Measurements from ENCODE around the gene BCL6.

The BCL6 gene

GRCh38 chr3:187750006-187750512 is 4.8 kb upstream of the BCL6 start:
- Histone ChIP-seq H3K79me1 (ENCODE audit: low read length) (peaks cover 16% of the 10 kb centered on the region), H4K12ac (ENCODE audit: low read depth, low read length) (no peak overlapping the region), H3K23ac (ENCODE audit: low read length) (no peak overlapping the region), H3K4me3 (ENCODE audit: low read depth, low read length) (no peak overlapping the region), H4K8ac (ENCODE audit: low read depth, low read length) (peak overlapping the region; percentile 46), H2BK120ac (ENCODE audit: insufficient read depth, low read length, poor library complexity) (peak overlapping the region; percentile 44), H3K18ac (ENCODE audit: low read length) (peak overlapping the region; percentile 48), H3K9ac (ENCODE audit: low read length) (no peak overlapping the region), H3K4me2 (ENCODE audit: low read length) (peak overlapping the region; percentile 79), H3K27ac (ENCODE audit: low read depth, low read length) (peak overlapping the region; percentile 95), H3K14ac (ENCODE audit: low read length) (peak overlapping the region; percentile 55), H4K91ac (ENCODE audit: low read depth, low read length) (peak overlapping the region; percentile 82), H2BK12ac (ENCODE audit: low read length) (peak overlapping the region; percentile 37), H2BK5ac (ENCODE audit: low read depth, low read length, poor library complexity) (peak overlapping the region; percentile 70), H3K4ac (ENCODE audit: low read depth, low read length) (peak overlapping the region; percentile 24), H3K27me3 (ENCODE audit: insufficient read depth, low read length) (no peaks in the 10 kb centered on the region), H3K4me1 (ENCODE audit: control insufficient read depth in 1 of 2, insufficient read depth in 2 of 2, low read length in 2 of 2) (peaks cover 0 to 6% of the 10 kb centered on the region in 2 experiments), H3K9me3 (ENCODE audit: insufficient read depth, low read depth, low read length) (no peaks in the 10 kb centered on the region), H3K36me3 (ENCODE audit: control insufficient read depth in 1 of 2, insufficient read depth in 2 of 2, low read length in 2 of 2) (no peaks in the 10 kb centered on the region), H3K79me2 (ENCODE audit: control insufficient read depth, insufficient read depth, low read length, poor library complexity) (peaks cover 2% of the 10 kb centered on the region), H2AFZ (ENCODE audit: insufficient read depth, low read length, poor library complexity) (no peak overlapping the region), H2AK5ac (ENCODE audit: low read length) (no peak overlapping the region)
- peak; percentile 97 to 98 for DNase-seq
- WGBS (ENCODE audit: extremely low coverage, insufficient coverage, insufficient read length): no CpG with 5 or more reads among the region's 14 CpGs

DNA sequence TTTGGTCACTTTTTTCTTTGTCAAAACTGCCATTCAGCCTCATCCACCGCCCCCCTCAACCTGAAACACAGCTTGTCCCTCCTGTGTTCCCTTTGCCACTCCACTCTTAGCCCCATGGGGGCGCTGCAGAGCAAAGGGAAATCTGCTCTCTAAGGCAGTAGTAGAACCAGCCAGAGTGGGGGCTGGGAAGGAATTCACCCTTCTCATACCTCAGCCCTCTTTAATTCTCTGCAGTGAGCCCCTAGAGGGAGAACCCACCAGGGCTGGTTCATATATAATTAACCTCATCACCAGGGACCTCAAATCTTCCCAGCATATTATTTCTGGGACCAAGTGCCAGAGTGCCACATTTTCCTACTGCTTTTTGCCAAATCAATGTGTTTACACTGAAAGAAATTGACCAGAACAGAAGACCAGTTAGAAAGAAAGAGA is 2.8 kb upstream of the BCL6 start:
- Histone ChIP-seq H3K79me1 (ENCODE audit: low read length) (peaks cover 28% of the 10 kb centered on the region), H3K4me3 (ENCODE audit: low read depth, low read length) (no peak overlapping the region), H3K4ac (ENCODE audit: low read depth, low read length) (no peak overlapping the region), H2AK5ac (ENCODE audit: low read length) (no peak overlapping the region), H3K23ac (ENCODE audit: low read length) (no peak overlapping the region), H4K8ac (ENCODE audit: low read depth, low read length) (no peak overlapping the region), H3K9me3 (ENCODE audit: insufficient read depth, low read depth, low read length) (no peaks in the 10 kb centered on the region), H4K91ac (ENCODE audit: low read depth, low read length) (no peak overlapping the region), H3K27me3 (ENCODE audit: insufficient read depth, low read length) (no peaks in the 10 kb centered on the region), H2BK5ac (ENCODE audit: low read depth, low read length, poor library complexity) (no peak overlapping the region), H3K27ac (ENCODE audit: low read depth, low read length) (no peak overlapping the region), H2BK120ac (ENCODE audit: insufficient read depth, low read length, poor library complexity) (no peak overlapping the region), H2BK12ac (ENCODE audit: low read length) (no peak overlapping the region), H3K14ac (ENCODE audit: low read length) (no peak overlapping the region), H3K4me2 (ENCODE audit: low read length) (no peak overlapping the region), H2AFZ (ENCODE audit: insufficient read depth, low read length, poor library complexity) (no peak overlapping the region), H3K36me3 (ENCODE audit: control insufficient read depth in 1 of 2, insufficient read depth in 2 of 2, low read length in 2 of 2) (no peaks in the 10 kb centered on the region), H3K79me2 (ENCODE audit: control insufficient read depth, insufficient read depth, low read length, poor library complexity) (peaks cover 11% of the 10 kb centered on the region), H4K12ac (ENCODE audit: low read depth, low read length) (no peak overlapping the region), H3K9ac (ENCODE audit: low read length) (no peak overlapping the region), H3K18ac (ENCODE audit: low read length) (no peak overlapping the region), H3K4me1 (ENCODE audit: control insufficient read depth in 1 of 2, insufficient read depth in 2 of 2, low read length in 2 of 2) (peaks cover 0 to 6% of the 10 kb centered on the region in 2 experiments)
- peak; percentile 71 to 91 for DNase-seq
- no CpG with 5 or more reads among the region's 2 CpGs for WGBS (ENCODE audit: extremely low coverage, insufficient coverage, insufficient read length)

DNA sequence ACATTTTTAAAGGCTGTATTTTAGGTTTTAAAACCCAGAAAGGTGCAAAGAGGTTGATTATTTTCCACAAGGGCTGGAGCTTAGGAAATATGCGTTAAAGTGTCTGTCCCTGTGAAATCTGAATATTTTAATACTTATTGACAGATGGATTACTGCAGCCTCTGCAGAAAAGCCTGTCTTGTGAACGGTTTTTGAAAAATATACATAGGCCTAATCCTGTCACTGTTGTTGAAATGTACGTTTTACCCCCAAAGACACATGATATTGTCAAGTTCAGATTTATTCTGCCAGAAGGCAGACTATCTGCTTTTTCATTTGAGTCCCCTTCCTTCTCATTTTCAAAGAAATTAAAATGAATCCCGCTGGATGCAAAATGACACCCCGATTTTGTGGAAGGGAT is 2.2 kb upstream of the BCL6 start:
- Histone ChIP-seq H2BK5ac (ENCODE audit: low read depth, low read length, poor library complexity) (no peak overlapping the region), H3K4ac (ENCODE audit: low read depth, low read length) (no peak overlapping the region), H3K36me3 (ENCODE audit: control insufficient read depth in 1 of 2, insufficient read depth in 2 of 2, low read length in 2 of 2) (no peaks in the 10 kb centered on the region), H3K79me2 (ENCODE audit: control insufficient read depth, insufficient read depth, low read length, poor library complexity) (peaks cover 11% of the 10 kb centered on the region), H3K4me1 (ENCODE audit: control insufficient read depth in 1 of 2, insufficient read depth in 2 of 2, low read length in 2 of 2) (peaks cover 0 to 6% of the 10 kb centered on the region in 2 experiments), H2AFZ (ENCODE audit: insufficient read depth, low read length, poor library complexity) (no peak overlapping the region), H3K9ac (ENCODE audit: low read length) (no peak overlapping the region), H3K27me3 (ENCODE audit: insufficient read depth, low read length) (no peaks in the 10 kb centered on the region), H4K91ac (ENCODE audit: low read depth, low read length) (no peak overlapping the region), H4K8ac (ENCODE audit: low read depth, low read length) (no peak overlapping the region), H3K9me3 (ENCODE audit: insufficient read depth, low read depth, low read length) (no peaks in the 10 kb centered on the region), H3K79me1 (ENCODE audit: low read length) (peaks cover 28% of the 10 kb centered on the region), H2BK12ac (ENCODE audit: low read length) (no peak overlapping the region), H3K27ac (ENCODE audit: low read depth, low read length) (no peak overlapping the region), H2BK120ac (ENCODE audit: insufficient read depth, low read length, poor library complexity) (no peak overlapping the region), H3K4me3 (ENCODE audit: low read depth, low read length) (no peak overlapping the region), H3K18ac (ENCODE audit: low read length) (no peak overlapping the region), H3K4me2 (ENCODE audit: low read length) (no peak overlapping the region), H4K12ac (ENCODE audit: low read depth, low read length) (no peak overlapping the region), H3K23ac (ENCODE audit: low read length) (no peak overlapping the region), H2AK5ac (ENCODE audit: low read length) (no peak overlapping the region), H3K14ac (ENCODE audit: low read length) (no peak overlapping the region)
- WGBS (ENCODE audit: extremely low coverage, insufficient coverage, insufficient read length): no CpG with 5 or more reads among the region's 5 CpGs
- DNase-seq: no peak

DNA sequence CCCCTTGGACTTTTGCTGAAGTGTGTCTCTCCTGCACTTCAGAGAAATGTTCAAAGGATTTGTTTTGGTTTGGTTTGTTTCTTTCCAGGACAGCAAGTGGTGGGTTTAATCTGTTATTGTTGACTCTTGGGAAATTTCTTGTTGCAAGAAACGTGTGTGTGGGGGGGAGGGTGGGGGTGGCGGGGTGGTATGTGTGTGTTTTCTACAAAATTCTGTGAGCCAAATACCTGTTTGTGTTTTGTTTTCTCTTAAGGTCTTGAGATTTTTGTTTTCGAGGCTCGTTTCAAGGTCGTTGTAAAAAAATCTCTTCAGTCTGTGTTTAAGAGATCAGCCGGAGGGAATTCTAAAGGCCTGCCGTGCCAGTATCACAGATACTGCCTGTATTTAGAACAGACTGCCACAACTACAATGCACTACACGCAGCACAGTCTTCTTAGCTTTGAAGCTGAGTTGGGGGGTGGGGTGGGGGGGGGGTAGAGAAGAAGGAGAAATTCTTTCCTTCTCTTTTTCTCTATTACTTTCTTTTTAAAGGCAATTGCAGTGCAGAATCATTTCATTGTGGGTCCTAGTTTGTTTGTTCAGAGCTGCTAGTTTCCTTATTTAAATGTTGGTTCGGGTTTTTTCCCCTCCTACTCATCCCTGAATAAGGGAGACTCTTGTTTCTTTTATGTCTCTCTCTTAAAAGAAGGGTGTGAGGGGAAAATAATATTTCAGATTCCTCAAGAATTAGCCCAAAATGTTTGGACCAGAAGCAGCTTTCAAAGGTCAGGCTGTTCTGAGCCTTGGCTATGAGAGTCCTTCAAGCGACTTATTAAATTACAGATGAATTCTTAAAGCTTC is 1.4 kb upstream of the BCL6 start:
- Histone ChIP-seq H3K4ac (ENCODE audit: low read depth, low read length) (no peak overlapping the region), H2BK120ac (ENCODE audit: insufficient read depth, low read length, poor library complexity) (no peak overlapping the region), H3K9me3 (ENCODE audit: insufficient read depth, low read depth, low read length) (no peaks in the 10 kb centered on the region), H3K27ac (ENCODE audit: low read depth, low read length) (peak overlapping the region; percentile 39), H2AFZ (ENCODE audit: insufficient read depth, low read length, poor library complexity) (no peak overlapping the region), H3K79me1 (ENCODE audit: low read length) (peaks cover 25% of the 10 kb centered on the region), H3K4me2 (ENCODE audit: low read length) (peak overlapping the region; percentile 33), H3K4me1 (ENCODE audit: control insufficient read depth in 1 of 2, insufficient read depth in 2 of 2, low read length in 2 of 2) (peaks cover under 1 to 7% of the 10 kb centered on the region in 2 experiments), H4K91ac (ENCODE audit: low read depth, low read length) (no peak overlapping the region), H3K14ac (ENCODE audit: low read length) (no peak overlapping the region), H4K12ac (ENCODE audit: low read depth, low read length) (no peak overlapping the region), H3K18ac (ENCODE audit: low read length) (no peak overlapping the region), H2AK5ac (ENCODE audit: low read length) (no peak overlapping the region), H3K27me3 (ENCODE audit: insufficient read depth, low read length) (no peaks in the 10 kb centered on the region), H4K8ac (ENCODE audit: low read depth, low read length) (no peak overlapping the region), H3K79me2 (ENCODE audit: control insufficient read depth, insufficient read depth, low read length, poor library complexity) (peaks cover 11% of the 10 kb centered on the region), H2BK12ac (ENCODE audit: low read length) (no peak overlapping the region), H2BK5ac (ENCODE audit: low read depth, low read length, poor library complexity) (no peak overlapping the region), H3K23ac (ENCODE audit: low read length) (no peak overlapping the region), H3K9ac (ENCODE audit: low read length) (no peak overlapping the region), H3K4me3 (ENCODE audit: low read depth, low read length) (no peak overlapping the region), H3K36me3 (ENCODE audit: control insufficient read depth in 1 of 2, insufficient read depth in 2 of 2, low read length in 2 of 2) (no peaks in the 10 kb centered on the region)
- DNase-seq: peak in 1 of 2 donors; percentile 32
- no CpG with 5 or more reads among the region's 10 CpGs for WGBS (ENCODE audit: extremely low coverage, insufficient coverage, insufficient read length)

Data from trophoblast cell (in vitro differentiated cells and primary cell).